GM18909 (cell line): ENCODE data around the gene CELF6.
A peak's percentile ranks its signal among the peaks of the same experiment; 100 is the strongest.
"Not testable (repeated sequence)": the region's sequence is repeated elsewhere in the genome, so short reads cannot be mapped to it uniquely, and the experiment has no call there.

Experiments
- ATAC-seq: cut with Tn5 transposase; IDR thresholded peaks from one replicate; pipeline ENCODE4 v1.9.1; 2021; ENCODE audit warnings: mild to moderate bottlenecking; ENCODE audit not compliant: unreplicated experiment, poor library complexity

The CELF6 gene

GRCh38 chr15:72275635-72276325 lies 44.2 kb downstream of the CELF6 start:
- not testable (repeated sequence) for ATAC-seq

- ATAC-seq = no peak
Observed at GRCh38 chr15:72272997-72273352, 47.0 kb downstream of the CELF6 start.

- peak; percentile 96 for ATAC-seq
Observed at GRCh38 chr15:72272213-72272996, 47.6 kb downstream of the CELF6 start, which contains the start of gene PARP6. TSS of gene PARP6 (minus strand) at chr15:72272554. CDS start at chr15:72267477, 5,077 bp downstream.

GRCh38 chr15:72271895-72272212 lies 48.1 kb downstream of the CELF6 start:
- peak; percentile 12 for ATAC-seq

GRCh38 chr15:72271221-72271620 lies 48.7 kb downstream of the CELF6 start:
- ATAC-seq = no peak

GRCh38 chr15:72269739-72270138 lies 50.2 kb downstream of the CELF6 start:
- ATAC-seq = no peak

GRCh38 chr15:72265031-72265430 lies 54.9 kb downstream of the CELF6 start:
- ATAC-seq = no peak

- no peak for ATAC-seq
Observed at GRCh38 chr15:72252663-72253299, 67.2 kb downstream of the CELF6 start.

GRCh38 chr15:72249142-72249810 lies 70.7 kb downstream of the CELF6 start:
- no peak for ATAC-seq

GRCh38 chr15:72248514-72248913 lies 71.4 kb downstream of the CELF6 start:
- ATAC-seq = no peak

- no peak for ATAC-seq
Observed at GRCh38 chr15:72242775-72243370, 77.1 kb downstream of the CELF6 start.

- ATAC-seq = no peak
Observed at GRCh38 chr15:72239652-72240051, 80.3 kb downstream of the CELF6 start.

GRCh38 chr15:72238586-72238985 lies 81.4 kb downstream of the CELF6 start:
- no peak for ATAC-seq

GRCh38 chr15:72237853-72238224 lies 82.1 kb downstream of the CELF6 start:
- ATAC-seq = peak; percentile 16

- peak; percentile 73 for ATAC-seq
Observed at GRCh38 chr15:72237029-72237852, 82.7 kb downstream of the CELF6 start.

GRCh38 chr15:72236381-72237003 lies 83.5 kb downstream of the CELF6 start:
- ATAC-seq = no peak

GRCh38 chr15:72235298-72235697 lies 84.7 kb downstream of the CELF6 start:
- no peak for ATAC-seq
